ENCODE measurements around the gene NAGLU. TPM values are rescaled to one million over a fixed set of nuclear protein-coding genes. Genes with fewer than 3 reads are reported as not detected.

The NAGLU gene
- total and polyA plus RNA-seq, 2 experiments from 2014 or later, result 12.0 to 31.2 TPM

GRCh38 chr17:42518046-42518754 lies 17.8 kb upstream of the NAGLU start (continued):
- TF ChIP-seq POLR2AphosphoS5 (IDR thresholded peaks at IDR 0.05; ENCODE audit: low read depth), result no peak
- no peak for TF ChIP-seq EZH2 (IDR thresholded peaks at IDR 0.05; ENCODE audit: low read depth, unreplicated experiment)
- no peak for TF ChIP-seq STAT1 (IDR thresholded peaks at IDR 0.05; ENCODE audit: unreplicated experiment)
- TF ChIP-seq, protein P1, sequence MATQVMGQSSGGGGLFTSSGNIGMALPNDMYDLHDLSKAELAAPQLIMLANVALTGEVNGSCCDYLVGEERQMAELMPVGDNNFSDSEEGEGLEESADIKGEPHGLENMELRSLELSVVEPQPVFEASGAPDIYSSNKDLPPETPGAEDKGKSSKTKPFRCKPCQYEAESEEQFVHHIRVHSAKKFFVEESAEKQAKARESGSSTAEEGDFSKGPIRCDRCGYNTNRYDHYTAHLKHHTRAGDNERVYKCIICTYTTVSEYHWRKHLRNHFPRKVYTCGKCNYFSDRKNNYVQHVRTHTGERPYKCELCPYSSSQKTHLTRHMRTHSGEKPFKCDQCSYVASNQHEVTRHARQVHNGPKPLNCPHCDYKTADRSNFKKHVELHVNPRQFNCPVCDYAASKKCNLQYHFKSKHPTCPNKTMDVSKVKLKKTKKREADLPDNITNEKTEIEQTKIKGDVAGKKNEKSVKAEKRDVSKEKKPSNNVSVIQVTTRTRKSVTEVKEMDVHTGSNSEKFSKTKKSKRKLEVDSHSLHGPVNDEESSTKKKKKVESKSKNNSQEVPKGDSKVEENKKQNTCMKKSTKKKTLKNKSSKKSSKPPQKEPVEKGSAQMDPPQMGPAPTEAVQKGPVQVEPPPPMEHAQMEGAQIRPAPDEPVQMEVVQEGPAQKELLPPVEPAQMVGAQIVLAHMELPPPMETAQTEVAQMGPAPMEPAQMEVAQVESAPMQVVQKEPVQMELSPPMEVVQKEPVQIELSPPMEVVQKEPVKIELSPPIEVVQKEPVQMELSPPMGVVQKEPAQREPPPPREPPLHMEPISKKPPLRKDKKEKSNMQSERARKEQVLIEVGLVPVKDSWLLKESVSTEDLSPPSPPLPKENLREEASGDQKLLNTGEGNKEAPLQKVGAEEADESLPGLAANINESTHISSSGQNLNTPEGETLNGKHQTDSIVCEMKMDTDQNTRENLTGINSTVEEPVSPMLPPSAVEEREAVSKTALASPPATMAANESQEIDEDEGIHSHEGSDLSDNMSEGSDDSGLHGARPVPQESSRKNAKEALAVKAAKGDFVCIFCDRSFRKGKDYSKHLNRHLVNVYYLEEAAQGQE (IDR thresholded peaks at IDR 0.05; ENCODE audit: unreplicated experiment), result no peak

GRCh38 chr17:42518755-42519545 lies 17.1 kb upstream of the NAGLU start:
- peak overlapping the region; percentile 26; the same call in 2 of the 3 replicates for H3K4me3 Mint-ChIP-seq
- peaks cover 44% of the 10 kb centered on the region for H3K4me1 Mint-ChIP-seq
- no peaks in the 10 kb centered on the region for H3K27me3 ChIP-seq (ENCODE audit: insufficient read depth)
- peaks cover 15% of the 10 kb centered on the region for H3F3A ChIP-seq (replicated peaks; ENCODE audit: low read depth)
- H3K27ac ChIP-seq (ENCODE audit: low read depth), result peak overlapping the region; percentile 64; the same call in 1 of the 2 replicates
- H4K20me1 ChIP-seq (replicated peaks; ENCODE audit: insufficient read depth), result peaks cover 18% of the 10 kb centered on the region
- H2AFZ ChIP-seq, result no peak overlapping the region
- H3K9me3 Mint-ChIP-seq, result no peaks in the 10 kb centered on the region
- H3K27ac Mint-ChIP-seq, result no peak overlapping the region
- ATAC-seq (no peak), DNase-seq (ENCODE audit: low spot score) (no peak)
- H3K36me3 Mint-ChIP-seq (ENCODE audit: low read depth), result peaks cover 32% of the 10 kb centered on the region
- H3K9me2 ChIP-seq (ENCODE audit: insufficient read depth), result no peaks in the 10 kb centered on the region
- peaks cover 23% of the 10 kb centered on the region for H3K4me1 ChIP-seq (ENCODE audit: insufficient read depth)
- H3K4me2 ChIP-seq, result peak overlapping the region; percentile 62
- peaks cover 28% of the 10 kb centered on the region for H3K27me3 Mint-ChIP-seq (ENCODE audit: insufficient read depth, low read depth, poor library complexity)
- peak overlapping the region; percentile 25 for H3K4me3 ChIP-seq
- no peaks in the 10 kb centered on the region for H3K79me2 ChIP-seq (replicated peaks; ENCODE audit: insufficient read depth)
- H3K36me3 ChIP-seq (ENCODE audit: insufficient read depth), result no peaks in the 10 kb centered on the region
- no peak for TF ChIP-seq ZNF114 (CRISPR knock-in tag; IDR thresholded peaks at IDR 0.05)
- TF ChIP-seq, protein P2, sequence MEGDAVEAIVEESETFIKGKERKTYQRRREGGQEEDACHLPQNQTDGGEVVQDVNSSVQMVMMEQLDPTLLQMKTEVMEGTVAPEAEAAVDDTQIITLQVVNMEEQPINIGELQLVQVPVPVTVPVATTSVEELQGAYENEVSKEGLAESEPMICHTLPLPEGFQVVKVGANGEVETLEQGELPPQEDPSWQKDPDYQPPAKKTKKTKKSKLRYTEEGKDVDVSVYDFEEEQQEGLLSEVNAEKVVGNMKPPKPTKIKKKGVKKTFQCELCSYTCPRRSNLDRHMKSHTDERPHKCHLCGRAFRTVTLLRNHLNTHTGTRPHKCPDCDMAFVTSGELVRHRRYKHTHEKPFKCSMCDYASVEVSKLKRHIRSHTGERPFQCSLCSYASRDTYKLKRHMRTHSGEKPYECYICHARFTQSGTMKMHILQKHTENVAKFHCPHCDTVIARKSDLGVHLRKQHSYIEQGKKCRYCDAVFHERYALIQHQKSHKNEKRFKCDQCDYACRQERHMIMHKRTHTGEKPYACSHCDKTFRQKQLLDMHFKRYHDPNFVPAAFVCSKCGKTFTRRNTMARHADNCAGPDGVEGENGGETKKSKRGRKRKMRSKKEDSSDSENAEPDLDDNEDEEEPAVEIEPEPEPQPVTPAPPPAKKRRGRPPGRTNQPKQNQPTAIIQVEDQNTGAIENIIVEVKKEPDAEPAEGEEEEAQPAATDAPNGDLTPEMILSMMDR (conservative IDR thresholded peaks at IDR 0.05; ENCODE audit: low read depth in 2 of 2), result no peak
- no peak for TF ChIP-seq NANOG (IDR thresholded peaks at IDR 0.05; ENCODE audit: borderline replicate concordance)
- no peak for TF ChIP-seq JUNB (IDR thresholded peaks at IDR 0.05; ENCODE audit: unreplicated experiment)
- TF ChIP-seq CREB1 (CRISPR knock-in tag; IDR thresholded peaks at IDR 0.05; ENCODE audit: low read depth), result no peak
- TF ChIP-seq, protein P3, sequence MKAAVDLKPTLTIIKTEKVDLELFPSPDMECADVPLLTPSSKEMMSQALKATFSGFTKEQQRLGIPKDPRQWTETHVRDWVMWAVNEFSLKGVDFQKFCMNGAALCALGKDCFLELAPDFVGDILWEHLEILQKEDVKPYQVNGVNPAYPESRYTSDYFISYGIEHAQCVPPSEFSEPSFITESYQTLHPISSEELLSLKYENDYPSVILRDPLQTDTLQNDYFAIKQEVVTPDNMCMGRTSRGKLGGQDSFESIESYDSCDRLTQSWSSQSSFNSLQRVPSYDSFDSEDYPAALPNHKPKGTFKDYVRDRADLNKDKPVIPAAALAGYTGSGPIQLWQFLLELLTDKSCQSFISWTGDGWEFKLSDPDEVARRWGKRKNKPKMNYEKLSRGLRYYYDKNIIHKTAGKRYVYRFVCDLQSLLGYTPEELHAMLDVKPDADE (IDR thresholded peaks at IDR 0.05), result no peak
- no peak for TF ChIP-seq EZH2 (IDR thresholded peaks at IDR 0.05; ENCODE audit: low read depth, unreplicated experiment)
- TF ChIP-seq EZH2phosphoT487 (IDR thresholded peaks at IDR 0.05; ENCODE audit: unreplicated experiment), result no peak
- no peak for TF ChIP-seq STAT1 (IDR thresholded peaks at IDR 0.05; ENCODE audit: unreplicated experiment)
- TF ChIP-seq ZNF331 (CRISPR knock-in tag; IDR thresholded peaks at IDR 0.05; ENCODE audit: low read depth), result no peak
